ENCODE measurements around the gene PAK5.

GRCh38 chr20:9831032-9831431 is 7.8 kb downstream of the PAK5 start:
- TF ChIP-seq CTCF (IDR thresholded peaks at IDR 0.05; ENCODE audit: low read depth, low read length, missing input control) (no peak), MAX (IDR thresholded peaks at IDR 0.05) (no peak), ATF3 (IDR thresholded peaks at IDR 0.05) (no peak), RAD21 (IDR thresholded peaks at IDR 0.05) (no peak), REST (IDR thresholded peaks at IDR 0.05) (no peak), HNF4G (IDR thresholded peaks at IDR 0.05) (no peak), JUND (IDR thresholded peaks at IDR 0.05) (no peak)
